PC-3 (cell line): Measurements from ENCODE around the gene GKN1. TPM values are rescaled to one million over a fixed set of nuclear protein-coding genes. Genes with fewer than 3 reads are reported as not detected.

ENCODE experiments used
- ATAC-seq: fragments of 200-7000 bp; cut with Tn5 transposase; 2 replicates; pipeline ENCODE4 v1.9.1; 2020; ENCODE audit warnings: mild to moderate bottlenecking, moderate library complexity
- BruUV-seq: library from RNA; stranded (reverse); fragments of 400-500 nt; replicated peaks from 2 replicates; lab custom pipeline; 2021; lab: Mats Ljungman, UMichigan
- CTCF ChIA-PET: fragments of 300-600 bp; sonication (Branson Sonifier 250); formaldehyde crosslinking; loops from one replicate; lab custom pipeline; 2022; ENCODE audit warnings: antibody characterized with exemption; lab: Charles Lee
- POLR2A ChIA-PET: fragments of 300-600 bp; sonication (Branson Sonifier 250); formaldehyde crosslinking; loops from one replicate; lab custom pipeline; 2022; ENCODE audit warnings: antibody characterized with exemption; ENCODE audit not compliant: unreplicated experiment; lab: Charles Lee
- DNase-seq: peaks from one replicate; pipeline ENCODE4 v3.0.0-alpha.2; 2015
- H2AFZ ChIP-seq: fragments of 300-600 bp; sonication (generic); 2 replicates; pipeline ENCODE4 v1.6.0; 2016; ENCODE audit warnings: antibody characterized with exemption, low read length
- H3F3A ChIP-seq: fragments of 300-600 bp; sonication (generic); one replicate; pipeline ENCODE4 v1.6.0; 2017; ENCODE audit warnings: antibody characterized with exemption, low read length, control low read depth, mild to moderate bottlenecking; ENCODE audit not compliant: unreplicated experiment
- H3K27ac ChIP-seq: fragments of 300-600 bp; sonication (generic); 2 replicates; pipeline ENCODE4 v1.5.1; 2016; ENCODE audit warnings: mild to moderate bottlenecking, low read length
- H3K27me3 ChIP-seq: fragments of 300-600 bp; sonication (generic); 2 replicates; pipeline ENCODE4 v1.6.1; 2016; ENCODE audit warnings: low read length, mixed read lengths
- H3K36me3 ChIP-seq: fragments of 300-600 bp; sonication (generic); 2 replicates; pipeline ENCODE4 v1.6.1; 2016; ENCODE audit warnings: low read depth, mixed run types, low read length, mixed read lengths
- H3K4me1 ChIP-seq: fragments of 300-600 bp; sonication (generic); 2 replicates; pipeline ENCODE4 v1.5.1; 2016; ENCODE audit warnings: low read length; ENCODE audit not compliant: insufficient read depth
- H3K4me2 ChIP-seq: fragments of 300-600 bp; sonication (generic); 2 replicates; pipeline ENCODE4 v1.6.0; 2016; ENCODE audit warnings: low read length
- H3K4me3 ChIP-seq: fragments of 300-600 bp; sonication (generic); 2 replicates; pipeline ENCODE4 v1.5.1; 2016; ENCODE audit warnings: mild to moderate bottlenecking, low read length, mixed read lengths
- H3K79me2 ChIP-seq: fragments of 300-600 bp; sonication (generic); 2 replicates; pipeline ENCODE4 v1.6.1; 2017; ENCODE audit warnings: low read length, mixed read lengths
- H3K9ac ChIP-seq: fragments of 300-600 bp; sonication (generic); 2 replicates; pipeline ENCODE4 v1.6.0; 2016; ENCODE audit warnings: mild to moderate bottlenecking, low read length
- H3K9me2 ChIP-seq: fragments of 300-600 bp; sonication (generic); replicated peaks from 2 replicates; pipeline ENCODE4 v1.6.1; 2016; ENCODE audit warnings: mixed run types, low read length, mixed read lengths
- H3K9me3 ChIP-seq: fragments of 300-600 bp; sonication (generic); 2 replicates; pipeline ENCODE4 v1.6.1; 2016; ENCODE audit warnings: low read length, mixed read lengths
- H4K20me1 ChIP-seq: fragments of 300-600 bp; sonication (generic); 2 replicates; pipeline ENCODE4 v1.6.1; 2016; ENCODE audit warnings: low read length, mixed read lengths
- CTCF ChIP-seq: fragments of 300-600 bp; sonication (generic); conservative IDR thresholded peaks from 2 replicates; pipeline ENCODE4 v1.5.1; 2017; ENCODE audit warnings: antibody characterized with exemption, low read depth, mild to moderate bottlenecking, low read length
- EZH2 ChIP-seq: fragments of 300-600 bp; sonication (generic); IDR thresholded peaks from one replicate; pipeline ENCODE4 v1.6.1; 2017; ENCODE audit warnings: antibody characterized with exemption, mild to moderate bottlenecking, low read length; ENCODE audit not compliant: unreplicated experiment
- EZH2phosphoT487 ChIP-seq: fragments of 300-600 bp; sonication (generic); IDR thresholded peaks from 2 replicates; pipeline ENCODE4 v1.6.1; 2018; ENCODE audit warnings: mild to moderate bottlenecking, antibody characterized with exemption, low read length, borderline replicate concordance
- intact Hi-C: fragments of 100-400 bp; cut with micrococcal nuclease; formaldehyde crosslinking; loops from 2 replicates; pipeline ENCODE4 v1.9.0; 2023
- total RNA-seq: library from RNA; depleted of rRNA; stranded (reverse); fragments of >200 nt; gene quantifications from 2 replicates; pipeline ENCODE4 v1.2.3, GENCODE V29; 2014

Gene GKN1
- total RNA-seq, 1 experiment from 2014 or later, result not detected

- Histone ChIP-seq H3K27me3 (no peaks in the 10 kb centered on the region), H3K79me2 (no peaks in the 10 kb centered on the region), H3F3A (peaks cover 10% of the 10 kb centered on the region), H3K4me3 (no peak overlapping the region), H3K9ac (no peak overlapping the region), H3K4me2 (no peak overlapping the region), H4K20me1 (no peaks in the 10 kb centered on the region), H3K27ac (no peak overlapping the region), H2AFZ (no peak overlapping the region), H3K36me3 (no peaks in the 10 kb centered on the region), H3K9me2 (0 out of 2 replicates have a peak, but pooled peaks cover 6% of the 10 kb centered on the region), H3K9me3 (no peaks in the 10 kb centered on the region), H3K4me1 (peaks cover 27% of the 10 kb centered on the region)
- no TSS peak for BruUV-seq
- CTCF ChIA-PET, result no interaction called here
- intact Hi-C loops, result no loop called here
- TF ChIP-seq EZH2phosphoT487 (no peak), CTCF (no peak), EZH2 (no peak)
- ATAC-seq (no peak), DNase-seq (no peak)
- POLR2A ChIA-PET, result no interaction called here
Measured at GRCh38 chr2:68975844-68976243, 1.4 kb downstream of the GKN1 start.

- H3K27ac ChIP-seq, result no peak overlapping the region
- no peak overlapping the region for H2AFZ ChIP-seq
- H3K36me3 ChIP-seq, result no peaks in the 10 kb centered on the region
- H3K4me3 ChIP-seq, result no peak overlapping the region
- H3K4me2 ChIP-seq, result no peak overlapping the region
- ATAC-seq (no peak), DNase-seq (no peak)
- no peaks in the 10 kb centered on the region for H3K79me2 ChIP-seq
- BruUV-seq, result no TSS peak
- ChIA-PET POLR2A (no interaction called here), CTCF (no interaction called here)
- peaks cover 14% of the 10 kb centered on the region for H3K4me1 ChIP-seq
- H4K20me1 ChIP-seq, result no peaks in the 10 kb centered on the region
- TF ChIP-seq EZH2 (no peak), CTCF (no peak), EZH2phosphoT487 (no peak)
- 0 out of 2 replicates have a peak, but pooled peaks cover 6% of the 10 kb centered on the region for H3K9me2 ChIP-seq
- no peak overlapping the region for H3K9ac ChIP-seq
- no peaks in the 10 kb centered on the region for H3K9me3 ChIP-seq
- H3F3A ChIP-seq, result no peaks in the 10 kb centered on the region
- intact Hi-C loops, result no loop called here
- no peaks in the 10 kb centered on the region for H3K27me3 ChIP-seq
Measured at GRCh38 chr2:68977453-68977852, 3.0 kb downstream of the GKN1 start.

GRCh38 chr2:68978098-68978497 lies 3.7 kb downstream of the GKN1 start:
- ATAC-seq (no peak), DNase-seq (no peak)
- POLR2A ChIA-PET, result no interaction called here
- intact Hi-C loops, result no loop called here
- CTCF ChIA-PET, result no interaction called here
- Histone ChIP-seq H3K79me2 (no peaks in the 10 kb centered on the region), H3K4me2 (no peak overlapping the region), H3F3A (no peaks in the 10 kb centered on the region), H4K20me1 (no peaks in the 10 kb centered on the region), H3K4me1 (peaks cover 8% of the 10 kb centered on the region), H3K9ac (no peak overlapping the region), H2AFZ (no peak overlapping the region), H3K27me3 (no peaks in the 10 kb centered on the region), H3K9me2 (0 out of 2 replicates have a peak, but pooled peaks cover 6% of the 10 kb centered on the region), H3K27ac (no peak overlapping the region), H3K36me3 (no peaks in the 10 kb centered on the region), H3K4me3 (no peak overlapping the region), H3K9me3 (no peaks in the 10 kb centered on the region)
- TF ChIP-seq CTCF (no peak), EZH2 (no peak), EZH2phosphoT487 (no peak)
- no TSS peak for BruUV-seq
